Ectodermal cell (in vitro differentiated cells): ENCODE data around the gene PRKAA2.

Experiments
- H3K27ac ChIP-seq: 2 replicates; pipeline ENCODE4 v1.7.0; 2013; ENCODE audit warnings: mild to moderate bottlenecking, low read depth, low read length; ENCODE audit not compliant: insufficient read depth, poor library complexity, severe bottlenecking
- H3K27me3 ChIP-seq: 2 replicates; pipeline ENCODE4 v1.7.0; 2013; ENCODE audit warnings: mild to moderate bottlenecking, low read length; ENCODE audit not compliant: insufficient read depth, control insufficient read depth, poor library complexity, severe bottlenecking
- H3K36me3 ChIP-seq: one replicate; pipeline ENCODE4 v1.7.0; 2013; ENCODE audit warnings: low read length; ENCODE audit not compliant: control insufficient read depth, insufficient read depth
- H3K4me1 ChIP-seq: one replicate; pipeline ENCODE4 v1.7.0; 2013; ENCODE audit warnings: low read length; ENCODE audit not compliant: control insufficient read depth, insufficient read depth
- H3K4me3 ChIP-seq: 2 replicates; pipeline ENCODE4 v1.7.0; 2013; ENCODE audit warnings: low read depth, low read length, control low read depth; ENCODE audit not compliant: insufficient read depth
- H3K9me3 ChIP-seq: 2 replicates; pipeline ENCODE4 v1.7.0; 2013; ENCODE audit warnings: mild to moderate bottlenecking, low read length, moderate library complexity; ENCODE audit not compliant: control insufficient read depth
- WGBS, 2 experiments: methylation state at CpG; one replicate each; pipeline ENCODE4 v1.1.7; 2013; ENCODE audit warnings: missing lambda C conversion rate in 2 of 2; 5-methylcytosine and 5-hydroxymethylcytosine counted together

The PRKAA2 gene

DNA sequence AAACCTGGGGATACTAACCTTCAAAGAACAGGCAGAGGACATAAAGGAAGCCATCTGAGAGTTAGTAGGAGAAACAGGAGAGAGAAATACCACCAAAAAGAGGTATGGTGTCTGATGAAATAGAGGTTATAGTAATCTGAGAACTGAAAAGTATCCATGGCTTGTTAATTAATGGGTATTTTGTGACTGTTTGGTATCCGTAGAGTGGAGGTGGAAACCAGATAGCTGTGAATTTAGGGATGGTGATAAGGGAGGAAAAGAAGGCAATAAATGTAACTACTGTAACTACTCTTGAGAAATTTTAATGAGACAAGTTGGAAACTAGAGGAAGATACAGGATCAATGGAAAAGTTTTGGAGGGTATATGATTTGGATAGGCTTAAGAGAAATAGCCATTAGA is 27.5 kb downstream of the PRKAA2 start:
- H3K27me3 ChIP-seq, result no peaks in the 10 kb centered on the region
- no peaks in the 10 kb centered on the region for H3K36me3 ChIP-seq
- no peak overlapping the region for H3K27ac ChIP-seq
- 93% methylated on average over 1 of the region's 1 CpG for WGBS, 2 experiments
- no peaks in the 10 kb centered on the region for H3K9me3 ChIP-seq
- no peaks in the 10 kb centered on the region for H3K4me1 ChIP-seq
- H3K4me3 ChIP-seq, result no peak overlapping the region

DNA sequence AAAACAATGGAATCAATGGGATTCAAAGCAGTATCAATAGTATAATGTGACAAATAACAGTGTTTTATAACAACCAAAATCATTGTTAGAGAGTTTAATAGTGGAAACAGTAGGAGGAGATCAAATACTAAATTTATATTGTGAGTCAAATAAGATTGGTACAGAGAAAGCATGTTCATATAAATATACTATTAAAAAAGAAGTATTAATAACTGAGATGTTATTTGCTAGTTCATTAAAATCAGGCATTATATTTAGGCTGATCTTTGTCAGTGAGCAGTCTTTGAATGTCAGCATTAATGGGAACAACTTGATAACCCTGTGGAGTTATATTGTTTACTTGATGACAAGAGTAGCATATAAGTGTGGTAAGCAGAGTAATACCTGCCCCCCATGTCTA is 30.6 kb downstream of the PRKAA2 start:
- no peaks in the 10 kb centered on the region for H3K27me3 ChIP-seq
- no peaks in the 10 kb centered on the region for H3K36me3 ChIP-seq
- H3K27ac ChIP-seq, result no peak overlapping the region
- no peaks in the 10 kb centered on the region for H3K4me1 ChIP-seq
- H3K9me3 ChIP-seq, result no peaks in the 10 kb centered on the region
- H3K4me3 ChIP-seq, result no peak overlapping the region

DNA sequence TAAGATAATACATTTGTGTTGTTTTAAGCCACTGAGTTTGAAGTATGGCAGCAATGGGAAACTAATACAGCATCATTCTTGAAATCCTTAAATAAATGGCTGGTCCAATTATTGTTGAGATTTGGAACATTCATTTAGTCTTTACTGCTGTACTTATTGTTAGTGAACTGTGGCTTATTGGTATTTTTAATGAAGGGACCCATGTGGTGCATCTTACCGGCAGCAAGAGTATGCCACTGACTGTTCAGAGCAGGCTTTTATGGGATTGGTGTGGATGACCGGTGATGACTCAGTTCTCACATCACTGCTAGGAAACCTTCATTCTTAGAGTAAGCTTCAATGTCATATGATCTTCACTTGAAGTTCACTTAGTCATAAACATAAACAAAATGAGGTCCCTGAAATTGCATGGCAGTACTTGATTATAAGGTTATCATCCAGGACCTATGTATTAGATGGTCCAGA is 31.5 kb downstream of the PRKAA2 start:
- Histone ChIP-seq H3K4me3 (no peak overlapping the region), H3K27ac (no peak overlapping the region), H3K27me3 (no peaks in the 10 kb centered on the region), H3K36me3 (no peaks in the 10 kb centered on the region), H3K9me3 (no peaks in the 10 kb centered on the region), H3K4me1 (no peaks in the 10 kb centered on the region)
- 40 to 50% methylated on average over 2 of the region's 2 CpGs for WGBS, 2 experiments

DNA sequence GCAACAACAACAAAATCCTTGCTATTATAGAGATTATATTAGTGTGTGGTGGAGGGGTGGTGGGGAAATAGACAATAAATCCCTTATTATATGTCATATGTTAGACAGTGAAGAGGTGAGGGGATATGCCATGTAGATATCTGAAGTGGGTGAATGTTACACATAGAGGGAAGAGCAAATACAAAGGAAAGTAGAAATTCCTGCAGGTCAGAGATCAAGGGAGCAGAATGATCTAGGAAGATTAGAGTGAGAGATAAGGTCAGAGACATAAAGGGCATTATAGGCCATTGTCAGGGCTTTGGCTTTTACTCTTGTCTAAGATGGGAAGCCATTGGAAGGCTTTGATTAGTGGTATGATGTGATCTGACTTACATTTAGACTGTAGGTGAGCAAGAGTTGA is 38.5 kb downstream of the PRKAA2 start:
- H3K4me3 ChIP-seq, result no peak overlapping the region
- no peaks in the 10 kb centered on the region for H3K9me3 ChIP-seq
- H3K27ac ChIP-seq, result no peak overlapping the region
- no peaks in the 10 kb centered on the region for H3K27me3 ChIP-seq
- no peaks in the 10 kb centered on the region for H3K4me1 ChIP-seq
- no peaks in the 10 kb centered on the region for H3K36me3 ChIP-seq

DNA sequence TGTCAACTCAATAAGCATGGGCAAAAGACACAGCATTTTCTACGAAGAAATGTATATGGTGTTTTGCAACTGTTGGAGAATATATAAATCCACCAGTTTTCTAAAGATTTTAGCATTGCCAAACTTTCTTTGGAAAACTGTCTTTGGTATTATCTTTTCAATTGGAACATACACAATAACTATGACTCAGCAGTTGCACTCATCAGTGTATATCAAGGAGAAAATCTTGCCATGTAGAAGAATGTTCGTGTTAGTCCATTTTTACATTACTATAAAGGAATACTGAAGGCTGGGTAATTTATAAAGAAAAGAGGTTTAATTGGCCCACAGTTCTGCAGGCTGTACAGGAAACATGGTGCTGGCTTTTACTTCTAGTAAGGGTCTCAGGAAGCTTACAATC is 41.1 kb downstream of the PRKAA2 start:
- WGBS, 2 experiments, result 100% methylated on average over 1 to 2 of the region's 2 CpGs

DNA sequence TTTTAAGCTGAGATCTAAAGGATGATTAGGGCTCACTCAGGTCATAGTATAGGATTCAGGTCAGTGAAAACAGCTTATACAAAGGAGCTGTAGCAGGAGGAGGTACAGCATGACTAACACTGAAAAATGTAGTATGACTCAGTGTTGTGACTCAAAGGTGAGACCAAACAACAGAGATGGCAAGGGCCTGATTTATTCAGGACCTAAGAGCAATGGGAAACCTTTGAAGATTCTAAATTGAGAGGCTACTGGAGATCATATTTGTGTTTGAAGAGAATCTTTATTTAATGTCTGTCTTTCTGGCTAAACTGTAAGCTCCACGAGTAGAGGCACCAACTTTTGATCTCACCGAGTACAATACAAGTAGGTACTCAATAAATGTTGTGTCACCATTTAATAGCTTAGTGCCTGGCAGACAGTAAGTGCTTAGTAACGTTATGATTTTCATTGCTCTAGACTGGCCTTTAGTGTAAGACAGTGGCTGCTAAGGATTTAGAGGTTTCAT is 43.5 kb downstream of the PRKAA2 start:
- Histone ChIP-seq H3K9me3 (no peaks in the 10 kb centered on the region), H3K4me3 (no peak overlapping the region), H3K27ac (no peak overlapping the region), H3K27me3 (no peaks in the 10 kb centered on the region), H3K4me1 (no peaks in the 10 kb centered on the region), H3K36me3 (no peaks in the 10 kb centered on the region)
- 81 to 91% methylated on average over 3 of the region's 3 CpGs for WGBS, 2 experiments

More for the DNA sequence above, 41.1 kb downstream of the PRKAA2 start:
- no peak overlapping the region for H3K4me3 ChIP-seq
- no peaks in the 10 kb centered on the region for H3K36me3 ChIP-seq
- H3K27ac ChIP-seq, result no peak overlapping the region
- no peaks in the 10 kb centered on the region for H3K9me3 ChIP-seq
- H3K4me1 ChIP-seq, result no peaks in the 10 kb centered on the region
- no peaks in the 10 kb centered on the region for H3K27me3 ChIP-seq

DNA sequence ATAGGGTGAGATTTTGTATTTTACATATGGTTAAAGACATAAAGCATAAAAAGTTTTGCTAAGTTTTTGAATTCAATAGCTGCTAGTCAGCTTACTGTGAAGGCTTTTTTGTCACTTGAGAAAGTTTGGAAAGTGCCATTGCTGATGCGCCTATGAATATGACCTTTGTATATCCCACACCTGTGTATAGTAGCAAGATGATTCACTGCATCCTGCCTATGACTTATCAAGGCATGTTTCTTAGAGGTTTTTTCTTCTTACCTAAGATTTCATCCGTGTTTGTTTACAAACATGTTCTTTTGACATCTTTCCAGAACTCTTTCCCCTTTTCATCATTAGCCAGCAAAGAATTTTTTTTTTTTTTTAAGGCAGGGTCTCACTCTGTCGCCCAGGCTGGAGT is 51.5 kb downstream of the PRKAA2 start:
- Histone ChIP-seq H3K27ac (no peak overlapping the region), H3K27me3 (no peaks in the 10 kb centered on the region), H3K4me3 (no peak overlapping the region), H3K36me3 (no peaks in the 10 kb centered on the region), H3K9me3 (peaks cover 2% of the 10 kb centered on the region), H3K4me1 (no peaks in the 10 kb centered on the region)
- WGBS, 2 experiments, result 91 to 100% methylated on average over 3 of the region's 3 CpGs

DNA sequence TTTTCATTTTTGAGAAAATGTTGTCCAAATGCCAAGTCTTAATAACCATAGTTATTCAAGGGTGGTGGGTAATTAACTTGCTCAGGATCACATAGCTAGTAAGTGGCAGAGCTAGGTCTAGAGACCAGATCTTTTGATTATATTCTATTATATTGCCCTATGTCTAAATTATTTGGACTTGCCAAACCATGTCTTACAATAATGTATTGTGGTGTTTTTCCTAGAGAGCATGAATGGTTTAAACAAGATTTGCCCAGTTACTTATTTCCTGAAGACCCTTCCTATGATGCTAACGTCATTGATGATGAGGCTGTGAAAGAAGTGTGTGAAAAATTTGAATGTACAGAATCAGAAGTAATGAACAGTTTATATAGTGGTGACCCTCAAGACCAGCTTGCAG is 58.6 kb downstream of the PRKAA2 start:
- H3K27ac ChIP-seq, result no peak overlapping the region
- H3K36me3 ChIP-seq, result peaks cover 11% of the 10 kb centered on the region
- H3K4me3 ChIP-seq, result no peak overlapping the region
- no peaks in the 10 kb centered on the region for H3K27me3 ChIP-seq
- peaks cover 2% of the 10 kb centered on the region for H3K9me3 ChIP-seq
- H3K4me1 ChIP-seq, result no peaks in the 10 kb centered on the region
- WGBS, 2 experiments, result 92 to 100% methylated on average over 1 of the region's 1 CpG

DNA sequence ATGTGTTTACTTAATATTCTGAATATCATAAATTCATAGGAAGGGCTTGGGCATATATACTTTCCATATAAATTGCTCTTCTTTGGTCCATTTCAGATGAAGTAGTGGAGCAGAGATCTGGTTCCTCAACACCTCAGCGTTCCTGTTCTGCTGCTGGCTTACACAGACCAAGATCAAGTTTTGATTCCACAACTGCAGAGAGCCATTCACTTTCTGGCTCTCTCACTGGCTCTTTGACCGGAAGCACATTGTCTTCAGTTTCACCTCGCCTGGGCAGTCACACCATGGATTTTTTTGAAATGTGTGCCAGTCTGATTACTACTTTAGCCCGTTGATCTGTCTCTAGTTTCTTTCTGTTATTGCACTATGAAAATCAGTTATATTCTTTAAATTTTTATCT is 62.3 kb downstream of the PRKAA2 start:
- Histone ChIP-seq H3K4me3 (no peak overlapping the region), H3K9me3 (no peaks in the 10 kb centered on the region), H3K27me3 (no peaks in the 10 kb centered on the region), H3K27ac (no peak overlapping the region), H3K4me1 (no peaks in the 10 kb centered on the region), H3K36me3 (peaks cover 11% of the 10 kb centered on the region)
- WGBS, 2 experiments, result 92 to 96% methylated on average over 3 to 4 of the region's 4 CpGs

DNA sequence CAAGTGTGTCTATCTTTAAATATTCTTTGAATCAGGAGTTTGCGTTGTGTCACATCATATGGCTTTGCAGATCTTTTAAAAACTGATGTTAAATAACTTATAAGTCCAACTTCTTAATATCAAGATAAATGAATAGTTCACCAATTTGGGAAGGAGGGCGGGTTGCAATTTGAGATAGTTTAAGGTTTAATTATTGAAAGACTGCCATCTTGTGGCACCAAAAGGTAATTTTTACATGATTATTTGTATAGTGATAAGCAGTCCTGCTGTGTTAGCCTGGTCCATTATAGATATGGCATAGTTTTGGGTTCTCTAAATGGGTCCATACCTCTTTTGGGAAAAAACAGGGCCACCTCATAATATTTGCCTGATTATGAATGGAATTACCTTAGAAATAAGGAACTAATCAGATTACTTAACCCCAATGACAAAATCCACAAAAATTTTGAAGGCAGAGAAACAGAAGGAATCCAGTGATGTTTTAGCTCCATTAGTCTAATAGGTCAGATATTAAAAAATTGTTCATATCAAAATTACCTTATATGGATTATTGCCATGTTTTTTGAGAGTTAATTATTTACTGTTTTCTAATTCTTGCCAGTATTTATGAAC is 64.3 kb downstream of the PRKAA2 start:
- WGBS, 2 experiments, result 39 to 45% methylated on average over 1 to 2 of the region's 2 CpGs
- no peaks in the 10 kb centered on the region for H3K9me3 ChIP-seq

DNA sequence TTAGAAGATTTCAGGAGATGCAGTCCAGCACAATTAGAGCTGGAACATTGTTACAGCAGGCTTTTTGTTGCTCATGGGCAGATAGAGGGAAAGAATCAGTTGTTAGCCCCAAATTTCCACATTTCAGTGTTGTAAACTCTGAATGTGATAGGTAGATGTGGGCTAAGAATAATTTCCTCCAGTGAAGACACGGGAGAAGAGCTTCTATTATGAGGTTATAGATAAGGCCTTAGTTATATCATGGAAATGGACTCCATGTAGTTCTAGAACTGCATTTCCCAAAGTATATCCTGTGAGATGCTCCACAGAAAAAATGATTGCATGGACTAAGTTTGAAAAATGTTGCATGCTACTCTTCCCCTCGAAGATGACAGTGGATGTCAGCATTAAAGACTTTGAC is 64.9 kb downstream of the PRKAA2 start:
- H3K9me3 ChIP-seq, result no peaks in the 10 kb centered on the region
- 91 to 94% methylated on average over 2 of the region's 2 CpGs for WGBS, 2 experiments
- no peak overlapping the region for H3K4me3 ChIP-seq

More for the DNA sequence above, 64.3 kb downstream of the PRKAA2 start:
- peaks cover 11% of the 10 kb centered on the region for H3K36me3 ChIP-seq
- no peak overlapping the region for H3K4me3 ChIP-seq
- H3K4me1 ChIP-seq, result no peaks in the 10 kb centered on the region
- no peak overlapping the region for H3K27ac ChIP-seq
- H3K27me3 ChIP-seq, result no peaks in the 10 kb centered on the region

More for the DNA sequence above, 64.9 kb downstream of the PRKAA2 start:
- Histone ChIP-seq H3K4me1 (no peaks in the 10 kb centered on the region), H3K27ac (no peak overlapping the region), H3K27me3 (no peaks in the 10 kb centered on the region), H3K36me3 (peaks cover 11% of the 10 kb centered on the region)
